Testis (tissue), 3 donors: Measurements from ENCODE around the gene SIRT2. TPM values are rescaled to one million over a fixed set of nuclear protein-coding genes. Genes with fewer than 3 reads are reported as not detected.

Source experiments
- DNase-seq: peaks from one replicate; pipeline ENCODE4 v3.0.0-alpha.2; 2019
- H3K27ac ChIP-seq, 2 donors: fragments of 200-600 bp; sonication (generic); one replicate each; pipeline ENCODE4 v1.5.1; 2019
- H3K27me3 ChIP-seq: fragments of 200-600 bp; sonication (generic); one replicate; pipeline ENCODE4 v1.5.1; 2019
- H3K36me3 ChIP-seq: fragments of 200-600 bp; sonication (generic); one replicate; pipeline ENCODE4 v1.5.1; 2017; ENCODE audit warnings: low read depth; ENCODE audit errors: missing control alignments
- H3K4me1 ChIP-seq: fragments of 200-600 bp; sonication (generic); one replicate; pipeline ENCODE4 v1.5.1; 2019
- H3K4me3 ChIP-seq, 2 donors: fragments of 200-600 bp; sonication (generic); one replicate each; pipeline ENCODE4 v1.5.1; 2017 to 2019
- H3K9me3 ChIP-seq: fragments of 200-600 bp; sonication (generic); one replicate; pipeline ENCODE4 v1.5.1; 2017
- CTCF ChIP-seq, 3 experiments: fragments of 450-650 bp in 2 of 3; fragments of 200-600 bp in 1 of 3; sonication (generic) in 1 of 3; IDR thresholded peaks; one replicate each; pipeline ENCODE4 v1.5.1; 2016 to 2019; ENCODE audit warnings: antibody characterized with exemption in 3 of 3, mild to moderate bottlenecking in 2 of 3, moderate library complexity in 1 of 3
- POLR2A ChIP-seq: fragments of 450-650 bp; IDR thresholded peaks from one replicate; pipeline ENCODE4 v1.6.1; 2017; ENCODE audit warnings: antibody characterized with exemption, mild to moderate bottlenecking, moderate library complexity
- WGBS, 2 donors: methylation state at CpG; one replicate each; pipeline ENCODE4 v1.1.5; 2018; 5-methylcytosine and 5-hydroxymethylcytosine counted together
- intact Hi-C: fragments of 100-400 bp; cut with DNase I; formaldehyde crosslinking; loops from one replicate; pipeline ENCODE4 v1.15.1; 2023; ENCODE audit warnings: low total_unique reads
- polyA plus RNA-seq: library from polyadenylated mRNA; stranded (reverse); fragments of 350-450 nt; fragmentation: Illumina TruSeq; extraction: RNeasy Lipid Tissue Mini Kit (QIAGEN cat#74804); gene quantifications from one replicate; pipeline ENCODE4 v1.2.3, GENCODE V29; 2014; ENCODE audit warnings: low read depth, low replicate concordance; ENCODE audit not compliant: insufficient read depth
- total RNA-seq, 2 donors: library from RNA; depleted of rRNA; stranded (reverse); fragments of >200 nt; gene quantifications; one replicate each; pipeline ENCODE4 v1.2.3, GENCODE V29; 2016

SIRT2 gene
- total and polyA plus RNA-seq, 3 donors from 2014 or later: 89.1 to 107 (median 95.3) TPM

GRCh38 chr19:38846097-38846496 lies 53.3 kb downstream of the SIRT2 start:
- Histone ChIP-seq H3K27me3 (no peaks in the 10 kb centered on the region), H3K4me1 (peaks cover 25% of the 10 kb centered on the region), H3K36me3 (peaks cover 7% of the 10 kb centered on the region), H3K27ac (no peak overlapping the region), H3K9me3 (no peaks in the 10 kb centered on the region), H3K4me3 (no peak overlapping the region)
- WGBS, 2 donors: 51 to 76% methylated on average over 2 of the region's 2 CpGs
- no peak for TF ChIP-seq POLR2A
- no peak for TF ChIP-seq CTCF (IDR thresholded peaks at IDR 0.05)
- intact Hi-C loops: no loop called here
- DNase-seq: no peak

GRCh38 chr19:38845374-38846024 lies 53.9 kb downstream of the SIRT2 start:
- H3K27ac ChIP-seq: no peak overlapping the region
- H3K9me3 ChIP-seq: no peaks in the 10 kb centered on the region
- no peaks in the 10 kb centered on the region for H3K27me3 ChIP-seq
- no peak for DNase-seq
- TF ChIP-seq POLR2A (no peak), CTCF (IDR thresholded peaks at IDR 0.05) (no peak)
- no peak overlapping the region for H3K4me3 ChIP-seq
- WGBS, 2 donors: 84 to 90% methylated on average over 14 of the region's 14 CpGs
- intact Hi-C loops: no loop called here
- H3K4me1 ChIP-seq: peaks cover 24% of the 10 kb centered on the region
- peaks cover 7% of the 10 kb centered on the region for H3K36me3 ChIP-seq

- peaks cover 24% of the 10 kb centered on the region for H3K4me1 ChIP-seq
- no peak overlapping the region for H3K27ac ChIP-seq
- no peaks in the 10 kb centered on the region for H3K27me3 ChIP-seq
- intact Hi-C loops: no loop called here
- no peak overlapping the region for H3K4me3 ChIP-seq
- H3K9me3 ChIP-seq: no peaks in the 10 kb centered on the region
- no peak for DNase-seq
- peaks cover 7% of the 10 kb centered on the region for H3K36me3 ChIP-seq
- 90 to 92% methylated on average over 11 of the region's 11 CpGs for WGBS, 2 donors
- TF ChIP-seq POLR2A (no peak), CTCF (IDR thresholded peaks at IDR 0.05) (no peak)
Measured at GRCh38 chr19:38844093-38844686, 55.2 kb downstream of the SIRT2 start.

- intact Hi-C loops: no loop called here
- WGBS, 2 donors: 96 to 100% methylated on average over 6 to 9 of the region's 9 CpGs
- peaks cover 7% of the 10 kb centered on the region for H3K36me3 ChIP-seq
Measured at GRCh38 chr19:38843175-38843758, 56.2 kb downstream of the SIRT2 start.

More at GRCh38 chr19:38843175-38843758, 56.2 kb downstream of the SIRT2 start:
- no peak for DNase-seq
- Histone ChIP-seq H3K9me3 (no peaks in the 10 kb centered on the region), H3K4me1 (peaks cover 18% of the 10 kb centered on the region), H3K27ac (no peak overlapping the region), H3K27me3 (no peaks in the 10 kb centered on the region), H3K4me3 (no peak overlapping the region)
- TF ChIP-seq CTCF (IDR thresholded peaks at IDR 0.05) (no peak), POLR2A (no peak)
